ENCODE results near the gene CX3CR1.
"Not testable (repeated sequence)": the region's sequence is repeated elsewhere in the genome, so short reads cannot be mapped to it uniquely, and the experiment has no call there.

The CX3CR1 gene

DNA sequence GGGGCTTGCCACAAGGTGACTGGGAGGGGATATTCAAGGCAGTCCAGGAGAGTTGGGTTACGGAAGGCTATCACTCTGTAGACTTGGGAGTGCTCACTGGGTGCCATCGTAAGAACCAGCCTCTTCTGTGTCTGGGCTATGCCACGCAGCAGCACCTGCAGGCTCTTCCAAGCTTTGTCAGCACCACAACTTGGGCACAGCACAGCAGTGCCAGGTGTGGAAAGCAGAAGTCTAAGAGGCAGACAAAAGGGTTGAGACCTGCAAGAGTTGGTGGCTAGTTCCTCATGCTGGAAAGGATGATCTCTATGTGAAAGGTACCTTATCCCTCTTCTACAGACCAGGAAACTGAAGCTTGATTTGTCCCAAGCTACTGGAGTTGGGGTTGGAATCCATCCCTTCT is 15.8 kb downstream of the CX3CR1 start:
- DNase-seq = no peak

DNA sequence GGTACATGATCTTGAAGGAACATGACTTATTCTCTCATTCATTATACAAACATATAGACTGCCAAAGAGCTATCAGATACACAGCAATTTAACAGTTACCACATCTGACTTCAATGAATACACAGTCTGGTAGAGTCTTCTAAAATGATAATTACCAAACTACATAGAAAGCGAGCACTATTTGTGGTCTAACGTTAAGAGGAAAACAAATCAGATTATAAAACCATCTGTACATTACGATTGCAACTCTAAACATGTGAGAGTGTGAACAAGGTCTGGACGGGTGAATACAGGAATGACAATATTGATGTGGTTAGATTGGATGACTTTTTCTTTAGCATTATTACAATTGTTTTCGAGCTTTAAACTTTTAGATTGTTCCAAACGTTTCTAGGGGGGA is 16.3 kb downstream of the CX3CR1 start:
- no peak for DNase-seq

DNA sequence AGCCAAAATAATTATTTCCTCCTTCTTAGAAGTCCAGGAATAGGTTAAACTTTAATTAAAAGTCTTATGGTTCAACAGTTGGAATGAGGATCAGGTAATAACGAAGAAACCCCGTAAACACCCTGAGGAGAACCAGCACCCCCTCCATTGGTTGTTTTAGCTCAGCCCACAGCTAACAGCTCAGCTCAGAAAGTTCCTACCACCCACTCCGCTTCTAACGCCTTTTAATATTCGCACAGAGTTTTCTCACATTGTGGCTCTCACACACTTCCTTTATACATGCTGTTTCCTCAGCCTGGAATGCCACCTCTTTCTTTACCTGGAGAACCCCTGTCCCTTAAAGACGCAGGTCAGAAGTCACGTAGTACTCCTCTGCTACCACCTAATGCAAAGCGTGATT is 17.0 kb downstream of the CX3CR1 start:
- DNase-seq = no peak

DNA sequence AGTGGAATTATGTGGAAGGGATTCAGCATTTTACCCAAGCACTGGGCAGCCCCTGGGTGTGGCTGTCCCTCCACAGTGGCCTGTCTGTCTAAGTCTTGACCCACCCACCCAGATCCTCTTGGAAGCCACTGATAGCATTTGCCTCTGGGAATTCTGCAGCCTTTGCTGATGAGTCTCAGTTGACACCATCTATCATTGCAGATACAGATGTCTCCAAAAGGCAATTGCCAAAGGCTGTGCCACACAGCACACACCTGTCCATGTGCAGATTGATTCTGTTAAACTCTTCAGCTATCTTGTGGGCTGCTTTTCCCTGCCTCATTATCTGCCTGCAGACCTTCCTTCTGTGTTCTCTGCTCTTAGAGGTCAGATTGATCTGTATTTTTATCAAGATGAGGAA is 18.1 kb downstream of the CX3CR1 start:
- no peak for DNase-seq

DNA sequence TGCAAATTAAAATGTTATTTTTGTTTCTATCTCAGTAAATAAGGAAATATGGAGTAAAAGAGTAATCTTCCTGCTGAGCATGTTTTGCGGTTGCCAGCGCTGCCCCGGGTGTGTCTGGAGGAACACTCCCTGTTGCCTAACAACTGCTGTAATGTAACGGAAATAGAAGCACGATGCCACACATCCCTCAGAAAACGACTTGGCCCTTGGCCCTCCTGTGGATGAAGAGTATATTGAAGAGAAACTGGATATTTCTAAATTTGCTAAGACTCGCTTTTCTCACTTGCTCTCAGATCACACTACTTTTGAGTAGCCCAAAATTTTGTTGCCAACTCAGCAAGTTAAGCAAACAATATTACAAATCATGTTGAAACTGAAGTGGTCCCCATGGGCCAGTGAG is 18.9 kb downstream of the CX3CR1 start:
- DNase-seq = peak; percentile 55

DNA sequence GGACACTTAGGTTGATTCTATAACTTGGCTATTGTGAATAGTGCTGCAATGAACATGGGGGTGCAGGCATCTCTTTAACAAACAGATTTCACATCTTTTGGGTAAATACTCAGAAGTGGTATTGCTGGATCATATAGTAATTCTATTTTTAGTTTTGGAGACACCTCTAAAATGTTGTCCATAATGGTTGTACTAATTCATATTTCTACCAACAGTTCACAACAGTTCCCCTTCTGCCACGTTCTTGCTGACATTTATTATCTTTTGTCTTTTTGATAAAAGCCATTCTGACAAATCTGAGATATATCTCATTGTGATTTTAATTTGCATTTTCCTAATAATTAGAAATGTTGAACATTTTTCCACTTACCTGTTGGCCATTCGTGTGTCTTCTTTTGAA is 19.5 kb downstream of the CX3CR1 start:
- no peak for DNase-seq

DNA sequence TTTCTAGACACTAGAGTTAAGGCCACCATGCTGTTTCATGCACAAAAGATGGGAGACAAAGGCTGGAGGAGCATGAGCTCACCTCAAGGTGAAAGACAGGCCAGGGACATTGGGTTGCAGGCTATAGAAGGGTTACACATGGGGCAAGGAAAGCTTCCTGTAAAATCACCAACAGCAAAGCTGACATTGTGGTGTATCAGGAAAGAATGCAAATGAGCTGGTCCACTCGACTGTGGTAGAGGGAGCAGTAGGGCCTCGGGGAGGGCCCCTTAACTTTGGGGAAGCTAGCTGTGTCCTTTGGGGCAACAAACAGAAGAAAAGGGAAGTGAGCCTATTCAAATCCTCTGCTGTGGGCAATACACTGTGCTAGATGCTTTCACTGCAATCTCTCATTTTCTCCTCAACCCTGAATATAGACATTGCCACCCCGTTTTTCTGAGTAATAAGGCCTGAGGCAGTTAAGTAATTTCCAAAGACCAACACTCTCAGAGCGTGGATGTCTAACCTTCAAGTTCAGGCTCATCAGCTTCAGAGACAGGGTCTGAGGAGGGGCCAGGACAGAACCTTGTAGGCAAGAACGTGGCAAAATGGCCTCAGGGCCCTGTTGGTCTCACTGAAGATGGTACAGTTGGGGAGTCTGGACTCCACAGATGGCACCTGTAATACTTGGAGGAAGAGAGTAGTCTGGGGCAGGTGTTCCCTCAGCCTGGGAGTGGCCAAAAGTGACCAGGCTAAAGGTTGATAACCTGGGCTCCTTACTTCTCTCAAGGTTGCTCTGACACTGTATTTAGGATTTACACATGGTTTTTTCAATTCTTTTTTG is 24.1 kb downstream of the CX3CR1 start:
- DNase-seq = no peak

DNA sequence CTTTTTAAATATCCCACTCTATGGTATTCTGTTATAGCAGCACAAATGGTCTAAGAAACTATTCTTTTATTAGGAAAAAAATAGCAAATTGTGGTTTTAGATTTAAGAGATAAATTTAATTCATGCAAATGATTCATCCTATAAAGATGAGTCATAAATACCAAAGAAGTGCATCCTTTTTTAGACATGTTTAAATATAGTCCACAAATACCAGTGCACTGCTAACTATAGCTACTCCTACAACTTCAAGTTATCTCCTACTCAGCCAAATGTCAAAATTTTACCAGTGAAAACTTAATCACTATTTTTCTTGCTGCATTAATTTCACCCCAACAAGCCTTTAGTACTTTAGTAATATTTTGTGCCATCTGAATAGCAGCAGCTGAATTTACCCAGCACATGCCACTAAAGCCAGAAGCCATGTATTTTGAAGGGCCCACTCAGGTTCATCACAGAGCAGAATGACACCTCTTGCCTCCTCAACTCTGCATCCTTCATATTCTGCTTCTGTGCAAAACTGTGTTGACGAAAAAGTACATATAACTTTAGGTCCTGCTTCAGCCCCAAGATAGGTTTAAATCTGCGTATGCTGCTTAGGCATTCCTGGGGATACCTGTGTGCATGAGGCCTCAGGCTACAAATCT is 24.9 kb downstream of the CX3CR1 start:
- DNase-seq = no peak

DNA sequence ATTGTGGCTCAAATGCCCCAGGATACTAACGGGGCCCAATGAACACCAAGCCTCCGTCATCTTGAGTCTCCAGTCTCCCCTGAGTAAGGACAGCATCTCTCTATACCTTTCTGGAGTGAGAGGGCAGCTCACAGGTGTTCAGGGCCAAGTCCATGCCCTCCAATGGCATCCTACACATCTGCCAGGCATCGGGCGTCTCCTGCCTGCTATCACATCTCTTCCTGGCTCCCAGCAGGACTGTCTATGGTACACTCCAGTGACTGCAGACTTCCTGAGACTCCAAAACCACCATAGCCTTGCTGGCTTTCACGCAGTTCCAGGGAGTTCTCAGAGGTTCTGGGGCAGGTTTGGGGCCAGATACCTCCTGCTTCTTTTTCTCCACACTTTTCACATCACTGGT is 28.3 kb downstream of the CX3CR1 start:
- no peak for DNase-seq

DNA sequence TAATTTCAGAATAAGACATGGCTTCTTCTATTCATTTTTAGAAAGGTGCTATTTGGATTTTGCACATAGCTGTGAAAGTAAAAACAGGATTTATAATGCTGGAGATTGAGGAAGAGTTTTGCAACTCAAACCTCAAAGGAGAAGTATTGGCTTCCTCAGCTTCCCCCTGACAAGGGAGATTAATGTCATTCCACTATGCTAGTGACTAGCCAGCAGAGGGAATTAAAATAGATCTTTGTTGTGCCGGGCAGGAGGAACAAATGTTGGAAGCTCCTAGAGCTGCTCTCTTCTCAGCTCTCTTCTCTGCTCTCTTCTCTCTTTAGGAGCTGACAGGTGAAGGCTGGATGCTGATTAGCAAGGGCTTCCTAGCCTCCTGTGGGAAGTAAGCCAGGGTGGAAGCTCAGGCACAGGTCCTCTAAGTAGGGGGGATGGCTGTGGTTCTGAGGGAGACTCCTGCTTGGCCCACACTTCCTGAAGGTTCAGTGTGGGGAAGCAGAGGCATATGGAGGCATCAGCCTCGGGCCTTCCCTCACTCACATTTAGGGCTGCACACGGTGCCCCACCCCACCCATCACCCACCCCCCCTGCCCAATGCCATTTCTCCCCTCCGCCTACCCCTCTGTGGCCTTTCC is 29.6 kb downstream of the CX3CR1 start:
- DNase-seq = no peak

DNA sequence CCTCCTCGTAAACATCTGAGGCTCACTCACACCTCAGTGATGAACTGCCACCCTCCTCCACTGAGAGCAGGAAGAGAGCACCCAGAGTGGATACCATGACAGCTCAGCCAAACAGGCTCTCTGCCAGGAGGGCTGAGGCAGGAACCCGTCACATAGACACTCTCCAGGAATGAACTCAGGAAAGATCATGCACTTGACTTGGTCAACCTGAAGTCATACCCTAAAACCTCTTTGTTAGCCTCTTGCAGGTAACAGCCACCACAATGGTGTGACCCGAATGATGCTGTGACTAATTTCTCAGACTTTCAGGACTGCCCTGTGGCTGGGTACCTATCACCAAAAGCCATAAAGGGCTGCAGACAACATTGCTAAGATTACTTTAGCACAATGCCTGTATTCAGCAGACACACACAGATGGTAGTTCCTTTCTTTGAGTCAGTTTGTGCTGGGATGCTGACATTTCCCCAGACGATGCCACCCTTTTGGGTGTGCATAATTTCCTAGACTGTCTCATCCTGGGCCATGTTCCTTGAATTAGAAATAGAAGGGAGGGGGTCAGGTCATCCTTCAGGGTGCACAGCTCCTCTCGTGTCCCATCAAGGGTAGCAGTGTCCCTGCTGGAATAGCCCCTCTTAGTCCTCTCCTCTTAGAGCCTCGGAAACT is 30.3 kb downstream of the CX3CR1 start:
- DNase-seq = no peak

DNA sequence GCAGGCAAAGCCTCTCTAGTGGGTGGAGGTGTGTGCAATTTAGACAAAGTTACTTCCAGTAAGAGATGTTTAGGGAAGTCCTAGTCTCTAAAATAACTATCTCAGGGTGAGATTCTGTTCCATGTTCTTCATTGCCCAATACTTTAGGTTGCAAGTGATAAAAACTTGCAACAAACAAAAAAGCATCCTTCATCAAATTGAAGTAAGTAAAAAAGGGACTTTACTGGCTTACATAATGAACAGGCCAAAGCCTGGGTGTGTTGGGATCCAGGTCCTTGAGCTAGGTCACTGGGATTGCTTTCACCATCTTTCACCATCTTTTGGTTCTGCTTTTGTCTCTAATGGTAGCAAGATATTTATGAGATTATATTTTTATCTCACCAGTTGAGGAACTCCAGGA is 38.3 kb downstream of the CX3CR1 start:
- no peak for DNase-seq

DNA sequence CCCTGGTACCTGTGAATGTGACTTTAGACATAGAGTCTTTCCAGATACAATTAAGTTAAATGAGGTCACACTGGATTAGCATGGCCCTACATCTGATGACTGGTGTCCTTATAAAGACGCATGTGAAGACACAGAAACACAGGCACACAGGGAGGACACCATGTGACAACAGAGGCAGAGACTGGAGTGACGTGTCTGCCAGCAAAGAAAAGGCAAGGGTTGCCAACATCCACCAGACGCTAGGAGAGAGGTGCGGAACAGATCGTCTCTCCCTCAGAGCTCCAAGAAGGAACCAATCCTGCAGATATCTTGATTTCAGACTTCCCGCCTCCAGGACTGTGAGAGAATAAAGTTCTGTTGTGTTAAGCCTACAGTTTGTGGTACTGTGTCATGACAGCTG is 42.8 kb downstream of the CX3CR1 start:
- no peak for DNase-seq

DNA sequence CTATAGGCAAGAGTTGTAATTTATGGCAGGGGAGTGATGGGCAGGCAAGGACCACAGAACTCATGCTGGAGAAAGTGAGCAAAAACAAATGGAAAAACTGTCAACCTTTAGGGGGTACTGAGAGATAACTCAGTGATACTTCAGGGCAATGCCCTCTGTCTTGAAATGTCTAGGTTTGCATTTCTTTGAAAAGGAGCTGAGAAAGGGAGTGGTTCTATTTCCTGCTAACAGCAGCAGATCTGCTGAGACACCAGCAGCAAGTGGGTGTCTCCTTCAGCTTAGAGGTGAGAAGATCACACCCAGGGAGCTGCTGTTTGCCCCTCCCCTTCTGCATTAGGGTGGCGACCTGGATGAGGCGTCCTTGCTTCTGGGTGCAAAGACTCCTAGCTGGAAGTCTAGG is 45.2 kb downstream of the CX3CR1 start:
- no peak for DNase-seq

DNA sequence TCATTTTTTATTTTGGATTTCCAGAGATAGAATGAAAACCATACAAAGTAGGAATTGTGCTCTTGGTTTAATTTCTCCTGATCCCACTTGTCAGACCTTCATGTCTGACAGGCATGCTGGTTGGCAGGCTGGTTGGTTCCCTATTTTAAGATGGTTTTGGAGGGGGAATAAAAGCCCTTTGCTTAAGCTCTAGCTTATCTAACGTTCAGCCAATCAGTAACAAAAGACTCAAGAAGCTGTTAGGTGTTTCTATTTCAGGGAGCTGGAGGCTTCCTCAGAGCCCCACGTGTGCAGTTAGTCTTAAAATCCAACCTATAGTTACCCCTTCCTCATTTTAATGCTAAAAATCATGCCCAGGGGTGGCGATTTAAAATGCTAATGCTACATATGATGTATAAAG is 47.0 kb downstream of the CX3CR1 start:
- no peak for DNase-seq

DNA sequence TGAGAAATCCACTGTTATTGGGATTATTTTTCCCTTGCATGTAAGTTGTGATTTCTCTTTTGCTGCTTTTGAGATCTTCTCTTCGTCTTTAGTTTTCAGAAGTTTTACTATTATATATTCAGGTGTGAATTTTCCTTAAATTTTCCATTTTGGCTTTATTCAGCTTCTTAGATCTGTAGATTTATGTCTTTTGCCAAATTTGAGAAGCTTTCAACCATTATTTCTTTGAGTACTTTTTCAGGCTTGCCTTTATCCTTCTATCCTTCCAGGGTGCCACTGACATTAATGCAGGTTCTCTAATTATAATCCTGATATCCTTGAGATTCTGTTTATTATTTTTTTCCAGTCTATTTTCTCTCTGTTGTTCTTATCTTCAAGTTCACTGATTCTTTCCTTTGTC is 49.4 kb downstream of the CX3CR1 start:
- DNase-seq = no peak

DNA sequence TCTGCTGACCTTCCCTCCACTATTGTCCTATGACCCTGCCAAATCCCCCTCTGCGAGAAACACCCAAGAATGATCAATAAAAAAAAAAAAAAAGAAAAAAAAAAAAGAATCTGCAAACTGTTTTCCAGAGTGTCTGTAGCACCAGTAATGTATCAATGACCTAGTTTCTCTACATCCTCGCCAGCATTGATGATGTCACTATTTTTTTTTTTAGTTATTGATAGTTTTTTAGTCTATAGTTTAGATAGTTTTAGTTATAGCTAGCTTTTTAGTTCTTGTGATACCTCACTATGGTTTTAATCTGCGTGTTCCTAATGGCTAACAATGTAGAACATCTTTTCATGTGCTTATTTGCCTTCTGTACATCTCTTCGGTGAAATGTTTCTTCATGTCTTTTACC is 51.3 kb downstream of the CX3CR1 start:
- no peak for DNase-seq

DNA sequence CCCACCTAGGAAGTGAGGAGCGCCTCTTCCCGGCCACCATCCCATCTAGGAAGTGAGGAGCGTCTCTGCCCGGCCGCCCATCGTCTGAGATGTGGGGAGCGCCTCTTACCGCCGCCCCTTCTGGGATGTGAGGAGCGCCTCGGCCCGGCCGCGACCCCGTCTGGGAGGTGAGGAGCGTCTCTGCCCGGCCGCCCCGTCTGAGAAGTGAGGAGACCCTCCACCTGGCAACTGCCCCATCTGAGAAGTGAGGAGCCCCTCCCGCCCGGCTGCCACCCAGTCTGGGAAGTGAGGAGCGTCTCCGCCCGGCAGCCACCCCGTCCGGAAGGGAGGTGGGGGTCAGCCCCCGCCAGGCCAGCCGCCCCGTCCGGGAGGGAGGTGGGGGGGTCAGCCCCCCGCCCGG is 52.2 kb downstream of the CX3CR1 start:
- not testable (repeated sequence) for DNase-seq

DNA sequence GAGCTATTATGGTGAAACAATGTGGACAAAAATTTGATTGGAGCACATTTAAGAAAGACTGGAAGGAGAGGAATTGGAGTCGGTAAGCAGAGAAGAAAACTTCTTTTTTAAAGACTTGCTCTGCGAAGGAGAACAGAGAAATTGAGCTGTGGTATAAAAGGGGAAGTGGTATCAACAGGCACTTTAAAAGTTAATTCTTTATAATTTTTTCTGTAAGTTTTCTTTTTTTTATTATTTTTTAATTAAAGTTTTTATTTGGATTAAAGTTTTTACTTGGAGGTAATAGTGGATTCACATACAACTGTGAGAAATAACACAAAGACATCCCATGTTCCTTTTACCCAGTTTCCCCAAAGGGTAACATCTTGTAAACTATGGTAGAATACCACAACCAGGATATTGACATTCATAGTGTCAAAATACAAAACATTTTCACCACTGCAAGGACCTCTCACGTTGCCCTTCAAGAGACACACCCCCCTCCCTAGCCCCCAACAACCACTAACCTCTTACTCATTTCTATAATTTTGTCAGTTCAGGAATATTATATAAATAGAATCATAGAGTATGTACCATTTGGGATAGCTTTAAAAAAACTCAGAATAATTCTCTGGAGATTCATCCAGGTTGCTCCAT is 53.6 kb downstream of the CX3CR1 start:
- no peak for DNase-seq

DNA sequence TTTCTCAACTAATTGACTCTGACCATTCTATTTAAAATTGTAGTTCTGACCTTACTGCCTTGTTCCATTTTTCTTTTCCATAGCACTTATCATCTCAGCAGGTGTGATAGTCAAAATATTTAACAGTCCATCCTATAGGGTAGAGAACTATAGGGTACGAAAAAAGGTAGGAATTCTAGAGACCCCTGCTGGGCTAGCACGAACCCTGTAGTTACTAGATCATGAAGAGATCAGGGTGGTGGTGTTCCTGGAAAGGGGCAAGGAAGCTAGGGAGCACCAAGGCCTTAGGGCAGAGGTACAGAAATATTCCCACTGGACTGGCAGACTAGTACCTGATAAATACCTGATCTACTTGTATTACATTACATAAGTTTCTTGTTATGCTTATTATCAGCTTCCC is 55.5 kb downstream of the CX3CR1 start:
- DNase-seq = no peak

DNA sequence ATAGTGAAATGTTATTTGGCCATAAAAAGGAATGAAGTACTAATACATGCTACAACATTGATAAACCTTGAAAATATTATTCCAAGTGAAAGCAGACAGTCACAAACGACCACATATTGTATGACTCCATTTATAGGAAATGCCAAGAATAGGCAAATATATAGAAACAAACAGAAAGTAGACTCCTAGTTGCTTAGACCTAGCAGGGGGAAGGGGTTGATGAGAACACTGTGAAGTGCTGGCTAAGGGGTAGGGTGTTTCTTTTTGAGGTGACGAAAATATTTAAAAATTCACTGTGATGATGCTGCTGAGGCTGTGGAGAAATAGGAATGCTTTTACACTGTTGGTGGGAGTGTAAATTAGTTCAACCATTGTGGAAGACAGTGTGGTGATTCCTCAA is 56.9 kb downstream of the CX3CR1 start:
- DNase-seq = no peak

DNA sequence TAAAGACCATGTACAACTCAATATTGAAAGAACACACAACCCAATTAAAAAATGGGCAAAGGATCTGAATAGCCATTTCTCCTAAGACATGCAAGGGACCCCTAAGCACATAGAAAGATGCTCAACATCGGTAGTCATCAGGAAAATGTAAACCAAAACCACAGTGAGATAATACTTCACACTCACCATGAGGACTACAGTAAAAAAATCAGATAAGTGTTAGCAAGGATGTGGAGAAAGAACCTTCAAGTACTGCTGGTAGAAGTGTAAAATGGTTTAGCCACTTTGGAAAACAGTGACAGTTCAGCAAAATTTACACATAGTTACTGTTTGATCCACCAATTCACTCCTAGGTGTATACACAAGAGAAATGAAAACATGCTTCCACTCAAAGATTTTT is 57.4 kb downstream of the CX3CR1 start:
- no peak for DNase-seq

DNA sequence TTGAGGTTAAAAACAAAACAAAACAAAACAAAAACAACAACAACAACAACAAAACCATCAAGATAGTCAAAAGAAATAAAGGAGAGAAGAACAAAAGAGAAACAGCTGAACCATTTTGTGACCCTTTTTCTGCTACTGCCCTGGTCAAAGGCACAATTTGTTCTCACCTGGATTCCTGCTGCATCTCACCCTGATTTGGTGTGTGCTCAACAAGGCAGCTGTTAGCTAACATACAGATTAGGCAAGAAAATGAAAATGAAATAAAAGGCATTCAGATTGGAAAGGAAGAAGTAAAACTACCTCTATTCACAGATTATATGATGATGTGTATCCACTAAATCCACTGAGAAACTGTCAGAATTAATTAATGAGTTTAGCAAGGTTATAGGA is 58.7 kb downstream of the CX3CR1 start:
- DNase-seq = no peak
